SK-N-SH (cell line): ENCODE measurements around the gene PTPRG. TPM values are rescaled to one million over a fixed set of nuclear protein-coding genes. Genes with fewer than 3 reads are reported as not detected.

Source experiments
- CTCF ChIA-PET: fragments of 300-600, 350-600 bp; formaldehyde crosslinking; extraction: SDS; loops from one replicate; lab custom pipeline; 2021; lab: Yijun Ruan, JAX
- POLR2A ChIA-PET: fragments of 350-600 bp; sonication (Branson Sonifier 250); formaldehyde crosslinking; extraction: SDS; loops from one replicate; lab custom pipeline; 2020; ENCODE audit warnings: antibody characterized with exemption, inconsistent platforms; lab: Yijun Ruan, JAX
- DNase-seq: peaks from one replicate; pipeline ENCODE4 v3.0.0; 2012
- H2AFZ ChIP-seq: fragments of 200-600 bp; sonication (generic); 2 replicates; pipeline ENCODE4 v1.8.1; 2016; ENCODE audit warnings: antibody characterized with exemption, mild to moderate bottlenecking, low read depth
- H3F3A ChIP-seq: fragments of 200-600 bp; sonication (generic); replicated peaks from 2 replicates; pipeline ENCODE3; 2016; ENCODE audit warnings: antibody characterized with exemption, mild to moderate bottlenecking; ENCODE audit not compliant: insufficient read depth
- H3K27ac ChIP-seq, 2 experiments: fragments of 200-500 bp in 1 of 2; fragments of 200-600 bp in 1 of 2; sonication (Bioruptor generic) in 1 of 2; sonication (generic), shearing (Covaris generic) in 1 of 2; 2 replicates each; pipeline versions ENCODE4 v1.5.1 to v1.6.1; 2014 to 2016; ENCODE audit warnings: low read depth in 2 of 2, inconsistent platforms in 1 of 2, low read length in 1 of 2, mild to moderate bottlenecking in 1 of 2, mixed read lengths in 1 of 2
- H3K27me3 ChIP-seq: fragments of 200-600 bp; sonication (generic), shearing (Covaris generic); 2 replicates; pipeline ENCODE4 v1.6.1; 2016; ENCODE audit warnings: mixed run types; ENCODE audit not compliant: insufficient read depth
- H3K36me3 ChIP-seq, 2 experiments: fragments of 200-500 bp in 1 of 2; fragments of 200-600 bp in 1 of 2; sonication (Bioruptor generic) in 1 of 2; sonication (generic) in 1 of 2; replicated peaks in 1 of 2; 2 replicates each; pipeline versions ENCODE3 to v1.5.1; 2014 to 2016; ENCODE audit warnings: low read length in 1 of 2, mild to moderate bottlenecking in 1 of 2; ENCODE audit not compliant: insufficient read depth in 2 of 2, control insufficient read depth in 1 of 2
- H3K4me1 ChIP-seq, 2 experiments: fragments of 200-500 bp in 1 of 2; fragments of 200-600 bp in 1 of 2; sonication (Bioruptor generic) in 1 of 2; sonication (generic), shearing (Covaris generic) in 1 of 2; 2 replicates each; pipeline versions ENCODE4 v1.5.1 to v1.6.1; 2014 to 2016; ENCODE audit warnings: low read depth in 1 of 2, low read length in 1 of 2, mixed run types in 1 of 2; ENCODE audit not compliant: insufficient read depth in 2 of 2, control insufficient read depth in 1 of 2
- H3K4me2 ChIP-seq: fragments of 200-600 bp; sonication (generic), shearing (Covaris generic); 2 replicates; pipeline ENCODE4 v1.6.1; 2017; ENCODE audit warnings: mixed run types
- H3K4me3 ChIP-seq, 2 experiments: fragments of 200-500 bp in 1 of 2; fragments of 200-600 bp in 1 of 2; sonication (Bioruptor generic) in 1 of 2; sonication (generic), shearing (Covaris generic) in 1 of 2; 2 replicates each; pipeline versions ENCODE4 v1.5.1 to v1.8.1; 2014 to 2016; ENCODE audit warnings: low read depth in 2 of 2, inconsistent platforms in 1 of 2, low read length in 1 of 2, mild to moderate bottlenecking in 1 of 2, mixed read lengths in 1 of 2, moderate library complexity in 1 of 2
- H3K79me2 ChIP-seq: fragments of 200-600 bp; sonication (generic); 2 replicates; pipeline ENCODE4 v1.8.1; 2017; ENCODE audit warnings: mild to moderate bottlenecking; ENCODE audit not compliant: insufficient read depth
- H3K9ac ChIP-seq: fragments of 200-600 bp; sonication (generic); 2 replicates; pipeline ENCODE4 v1.6.1; 2017; ENCODE audit warnings: mixed run types
- H3K9me2 ChIP-seq: fragments of 200-600 bp; sonication (generic); 2 replicates; pipeline ENCODE4 v1.6.1; 2017; ENCODE audit warnings: mixed run types
- H3K9me3 ChIP-seq: fragments of 200-600 bp; sonication (generic); 2 replicates; pipeline ENCODE4 v1.6.1; 2017; ENCODE audit warnings: mixed run types, mild to moderate bottlenecking, moderate library complexity
- H4K20me1 ChIP-seq: fragments of 200-600 bp; sonication (generic); 2 replicates; pipeline ENCODE4 v1.6.1; 2017; ENCODE audit warnings: mild to moderate bottlenecking, mixed run types; ENCODE audit not compliant: insufficient read depth
- EP300 ChIP-seq, 2 experiments: IDR thresholded peaks; 2 replicates each; pipeline versions ENCODE4 v1.4.0 to v1.6.1; 2012; ENCODE audit warnings: borderline replicate concordance in 1 of 2, low read depth in 1 of 2, low read length in 1 of 2
- GATA2 ChIP-seq: sonication (generic); formaldehyde crosslinking; IDR thresholded peaks from 2 replicates; pipeline ENCODE4 v1.5.0; 2020; ENCODE audit warnings: mild to moderate bottlenecking, missing genetic modification reagents
- MEF2A ChIP-seq: IDR thresholded peaks from 2 replicates; pipeline ENCODE4 v1.4.0; 2012; ENCODE audit warnings: low read depth, borderline replicate concordance
- MXI1 ChIP-seq: IDR thresholded peaks from 2 replicates; pipeline ENCODE4 v1.6.1; 2012; ENCODE audit warnings: mild to moderate bottlenecking, low read depth, low read length, improper control_type of control experiment
- POLR2AphosphoS5 ChIP-seq: IDR thresholded peaks from 2 replicates; pipeline ENCODE4 v1.6.1; 2012; ENCODE audit warnings: low read depth, low read length
- RAD21 ChIP-seq: IDR thresholded peaks from 2 replicates; pipeline ENCODE4 v1.6.1; 2012; ENCODE audit warnings: mild to moderate bottlenecking, low read length
- RFX5 ChIP-seq: IDR thresholded peaks from 2 replicates; pipeline ENCODE4 v1.6.1; 2012; ENCODE audit warnings: mild to moderate bottlenecking, improper control_type of control experiment, low read length
- SIN3A ChIP-seq: IDR thresholded peaks from 2 replicates; pipeline ENCODE4 v1.6.1; 2012; ENCODE audit warnings: low read depth, mild to moderate bottlenecking, low read length, moderate library complexity, borderline replicate concordance
- TAF1 ChIP-seq: IDR thresholded peaks from 2 replicates; pipeline ENCODE4 v1.6.1; 2012; ENCODE audit warnings: low read depth, mild to moderate bottlenecking, low read length, moderate library complexity, borderline replicate concordance
- TCF12 ChIP-seq: IDR thresholded peaks from 2 replicates; pipeline ENCODE4 v1.4.0; 2012
- TEAD4 ChIP-seq: IDR thresholded peaks from 2 replicates; pipeline ENCODE4 v1.4.0; 2012; ENCODE audit warnings: mild to moderate bottlenecking, borderline replicate concordance; ENCODE audit not compliant: insufficient read depth
- WGBS: methylation state at CpG from one replicate; pipeline ENCODE4 v1.1.6; 2017; ENCODE audit warnings: low lambda C conversion rate; 5-methylcytosine and 5-hydroxymethylcytosine counted together
- polyA plus RNA-seq, 3 experiments: library from polyadenylated mRNA; depleted of rRNA; stranded (reverse); fragments of >200 nt; gene quantifications; 2 replicates each; pipeline ENCODE4 v1.2.3, GENCODE V29; 2012
- TF ChIP-seq, protein P1 (sequence below): IDR thresholded peaks from 2 replicates; pipeline ENCODE4 v1.4.0; 2012; ENCODE audit warnings: low read depth
- TF ChIP-seq, protein P2 (sequence below): fragments of 200-600 bp; sonication (generic); IDR thresholded peaks from 2 replicates; pipeline ENCODE4 v1.6.1; 2017; ENCODE audit warnings: antibody characterized with exemption, mild to moderate bottlenecking, moderate library complexity
- TF ChIP-seq, protein P3 (sequence below): IDR thresholded peaks from 2 replicates; pipeline ENCODE4 v1.4.0; 2012; ENCODE audit warnings: low read depth, borderline replicate concordance
- TF ChIP-seq, protein P4 (sequence below): IDR thresholded peaks from 2 replicates; pipeline ENCODE4 v1.4.0; 2012; ENCODE audit warnings: low read depth, borderline replicate concordance

The PTPRG gene
- polyA plus RNA-seq, 1 of the 3 experiments (the other 2 are of a cell fraction), result 14.1 TPM

DNA sequence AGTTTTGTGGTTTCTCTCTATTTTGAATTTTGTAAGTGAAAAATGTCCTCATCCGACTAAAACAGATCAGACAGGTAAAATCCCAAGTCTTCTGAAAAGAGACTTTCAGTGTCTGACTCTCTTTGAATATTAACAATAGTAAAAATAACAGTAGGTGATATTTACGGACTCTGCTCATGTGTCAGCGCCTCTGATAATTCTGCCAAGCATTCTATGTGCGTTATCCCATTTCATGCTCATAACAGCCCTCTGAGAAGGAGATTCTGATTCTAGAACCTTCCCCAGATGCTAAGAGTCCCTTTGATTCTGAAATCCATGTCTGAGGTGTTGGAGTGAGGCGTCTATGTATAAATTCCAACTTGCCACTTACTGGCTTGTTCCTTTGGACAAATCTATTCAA lies 529.1 kb downstream of the PTPRG start:
- H3K79me2 ChIP-seq, result no peaks in the 10 kb centered on the region
- H4K20me1 ChIP-seq, result no peaks in the 10 kb centered on the region; the same call in 1 of the 2 replicates
- no peak for DNase-seq
- 91% methylated on average over 5 of the region's 5 CpGs for WGBS
- ChIA-PET POLR2A (no interaction called here), CTCF (no interaction called here)
- no peaks in the 10 kb centered on the region for H3K4me1 ChIP-seq
- H3K27ac ChIP-seq, result no peak overlapping the region
- no peaks in the 10 kb centered on the region for H3K27me3 ChIP-seq
- no peak overlapping the region for H3K9ac ChIP-seq
- H3K4me3 ChIP-seq, result no peak overlapping the region
- no peaks in the 10 kb centered on the region for H3K9me3 ChIP-seq
- H3K4me2 ChIP-seq, result no peak overlapping the region
- no peaks in the 10 kb centered on the region for H3K36me3 ChIP-seq
- no peaks in the 10 kb centered on the region for H3F3A ChIP-seq
- no peaks in the 10 kb centered on the region for H3K9me2 ChIP-seq
- H2AFZ ChIP-seq, result no peak overlapping the region
- TF ChIP-seq, protein P1, sequence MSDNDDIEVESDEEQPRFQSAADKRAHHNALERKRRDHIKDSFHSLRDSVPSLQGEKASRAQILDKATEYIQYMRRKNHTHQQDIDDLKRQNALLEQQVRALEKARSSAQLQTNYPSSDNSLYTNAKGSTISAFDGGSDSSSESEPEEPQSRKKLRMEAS, result no peak
- TF ChIP-seq RAD21 (no peak), RFX5 (no peak), GATA2 (CRISPR knock-in tag) (no peak), TEAD4 (no peak), POLR2AphosphoS5 (no peak), SIN3A (no peak), TAF1 (no peak), MEF2A (no peak), MXI1 (no peak), TCF12 (no peak), EP300 (IDR thresholded peaks at IDR 0.05; ENCODE audit: borderline replicate concordance in 1 of 2, low read depth in 1 of 2, low read length in 1 of 2) (no peak)
- TF ChIP-seq, protein P2, sequence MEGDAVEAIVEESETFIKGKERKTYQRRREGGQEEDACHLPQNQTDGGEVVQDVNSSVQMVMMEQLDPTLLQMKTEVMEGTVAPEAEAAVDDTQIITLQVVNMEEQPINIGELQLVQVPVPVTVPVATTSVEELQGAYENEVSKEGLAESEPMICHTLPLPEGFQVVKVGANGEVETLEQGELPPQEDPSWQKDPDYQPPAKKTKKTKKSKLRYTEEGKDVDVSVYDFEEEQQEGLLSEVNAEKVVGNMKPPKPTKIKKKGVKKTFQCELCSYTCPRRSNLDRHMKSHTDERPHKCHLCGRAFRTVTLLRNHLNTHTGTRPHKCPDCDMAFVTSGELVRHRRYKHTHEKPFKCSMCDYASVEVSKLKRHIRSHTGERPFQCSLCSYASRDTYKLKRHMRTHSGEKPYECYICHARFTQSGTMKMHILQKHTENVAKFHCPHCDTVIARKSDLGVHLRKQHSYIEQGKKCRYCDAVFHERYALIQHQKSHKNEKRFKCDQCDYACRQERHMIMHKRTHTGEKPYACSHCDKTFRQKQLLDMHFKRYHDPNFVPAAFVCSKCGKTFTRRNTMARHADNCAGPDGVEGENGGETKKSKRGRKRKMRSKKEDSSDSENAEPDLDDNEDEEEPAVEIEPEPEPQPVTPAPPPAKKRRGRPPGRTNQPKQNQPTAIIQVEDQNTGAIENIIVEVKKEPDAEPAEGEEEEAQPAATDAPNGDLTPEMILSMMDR, result no peak
- TF ChIP-seq, protein P3, sequence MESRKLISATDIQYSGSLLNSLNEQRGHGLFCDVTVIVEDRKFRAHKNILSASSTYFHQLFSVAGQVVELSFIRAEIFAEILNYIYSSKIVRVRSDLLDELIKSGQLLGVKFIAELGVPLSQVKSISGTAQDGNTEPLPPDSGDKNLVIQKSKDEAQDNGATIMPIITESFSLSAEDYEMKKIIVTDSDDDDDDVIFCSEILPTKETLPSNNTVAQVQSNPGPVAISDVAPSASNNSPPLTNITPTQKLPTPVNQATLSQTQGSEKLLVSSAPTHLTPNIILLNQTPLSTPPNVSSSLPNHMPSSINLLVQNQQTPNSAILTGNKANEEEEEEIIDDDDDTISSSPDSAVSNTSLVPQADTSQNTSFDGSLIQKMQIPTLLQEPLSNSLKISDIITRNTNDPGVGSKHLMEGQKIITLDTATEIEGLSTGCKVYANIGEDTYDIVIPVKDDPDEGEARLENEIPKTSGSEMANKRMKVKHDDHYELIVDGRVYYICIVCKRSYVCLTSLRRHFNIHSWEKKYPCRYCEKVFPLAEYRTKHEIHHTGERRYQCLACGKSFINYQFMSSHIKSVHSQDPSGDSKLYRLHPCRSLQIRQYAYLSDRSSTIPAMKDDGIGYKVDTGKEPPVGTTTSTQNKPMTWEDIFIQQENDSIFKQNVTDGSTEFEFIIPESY, result no peak
- TF ChIP-seq, all 33 proteins: peak for 0

DNA sequence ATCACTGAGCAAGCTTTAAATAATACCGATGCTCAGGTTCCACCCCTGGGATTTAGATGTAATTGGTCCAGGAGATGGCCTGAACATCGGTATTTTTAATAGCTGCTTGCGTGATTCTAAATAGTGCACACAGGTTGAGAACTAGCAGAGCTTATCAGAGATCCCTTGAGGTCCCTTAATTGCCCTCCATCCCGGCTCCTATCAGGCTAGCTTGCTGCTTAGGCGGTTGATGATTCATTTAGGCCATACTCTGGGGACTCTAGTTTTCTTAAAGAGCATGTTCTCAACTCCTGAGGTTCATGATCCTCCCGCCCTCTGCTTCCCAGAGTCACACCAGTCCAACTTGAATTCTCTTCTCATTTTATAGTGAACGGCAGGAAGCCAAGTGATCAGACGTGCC lies 531.7 kb downstream of the PTPRG start:
- Histone ChIP-seq H3K9me2 (no peaks in the 10 kb centered on the region), H3K9me3 (no peaks in the 10 kb centered on the region), H3F3A (no peaks in the 10 kb centered on the region), H3K79me2 (no peaks in the 10 kb centered on the region), H3K4me3 (no peak overlapping the region), H3K36me3 (no peaks in the 10 kb centered on the region), H3K9ac (no peak overlapping the region), H3K27ac (no peak overlapping the region), H3K27me3 (no peaks in the 10 kb centered on the region), H2AFZ (no peak overlapping the region), H3K4me2 (no peak overlapping the region), H3K4me1 (no peaks in the 10 kb centered on the region), H4K20me1 (no peaks in the 10 kb centered on the region; the same call in 1 of the 2 replicates)
- WGBS, result 82% methylated on average over 8 of the region's 8 CpGs
- TF ChIP-seq, protein P4, sequence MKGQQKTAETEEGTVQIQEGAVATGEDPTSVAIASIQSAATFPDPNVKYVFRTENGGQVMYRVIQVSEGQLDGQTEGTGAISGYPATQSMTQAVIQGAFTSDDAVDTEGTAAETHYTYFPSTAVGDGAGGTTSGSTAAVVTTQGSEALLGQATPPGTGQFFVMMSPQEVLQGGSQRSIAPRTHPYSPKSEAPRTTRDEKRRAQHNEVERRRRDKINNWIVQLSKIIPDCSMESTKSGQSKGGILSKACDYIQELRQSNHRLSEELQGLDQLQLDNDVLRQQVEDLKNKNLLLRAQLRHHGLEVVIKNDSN, result no peak
- TF ChIP-seq, protein P2, result no peak
- POLR2A ChIA-PET, result no interaction called here
- no peak for DNase-seq
- CTCF ChIA-PET, result interaction anchor here (1.2 kb wide), 1 partner anchor 235 kb away, joined by 4 read pairs; no protein-coding TSS in a partner anchor
